Omental fat pad (tissue), 4 donors: ENCODE data around the gene RERE. TPM values are rescaled to one million over a fixed set of nuclear protein-coding genes. Genes with fewer than 3 reads are reported as not detected.

ENCODE experiments used
- ATAC-seq: fragments of 150-250 bp; one replicate; pipeline ENCODE4 v1.9.1; 2016; ENCODE audit warnings: mild to moderate bottlenecking, moderate library complexity; ENCODE audit not compliant: low FRiP score
- DNase-seq: peaks from one replicate; pipeline ENCODE4 v3.0.0-alpha.2; 2019; ENCODE audit warnings: low spot score
- CTCF ChIP-seq, 3 donors: fragments of 450-650 bp; IDR thresholded peaks; one replicate each; pipeline ENCODE4 v1.5.1; 2016 to 2017; ENCODE audit warnings: antibody characterized with exemption in 3 of 3, mild to moderate bottlenecking in 3 of 3, moderate library complexity in 2 of 3
- total RNA-seq, 4 donors: library from RNA; depleted of rRNA; stranded (reverse); fragments of >200 nt; gene quantifications; one replicate each; pipeline ENCODE4 v1.1.0, GENCODE V29; 2016

Gene RERE
- total RNA-seq, 4 donors from 2014 or later = 46.3 to 117 (median 55.4) TPM

GRCh38 chr1:8591569-8591968 is 225.9 kb downstream of the RERE start:
- no peak for ATAC-seq

GRCh38 chr1:8590721-8591351 is 226.6 kb downstream of the RERE start:
- TF ChIP-seq CTCF (IDR thresholded peaks at IDR 0.05) = no peak
- ATAC-seq (no peak), DNase-seq (no peak)

More at GRCh38 chr1:8591569-8591968, 225.9 kb downstream of the RERE start:
- DNase-seq = no peak
- TF ChIP-seq CTCF (IDR thresholded peaks at IDR 0.05) = no peak

DNA sequence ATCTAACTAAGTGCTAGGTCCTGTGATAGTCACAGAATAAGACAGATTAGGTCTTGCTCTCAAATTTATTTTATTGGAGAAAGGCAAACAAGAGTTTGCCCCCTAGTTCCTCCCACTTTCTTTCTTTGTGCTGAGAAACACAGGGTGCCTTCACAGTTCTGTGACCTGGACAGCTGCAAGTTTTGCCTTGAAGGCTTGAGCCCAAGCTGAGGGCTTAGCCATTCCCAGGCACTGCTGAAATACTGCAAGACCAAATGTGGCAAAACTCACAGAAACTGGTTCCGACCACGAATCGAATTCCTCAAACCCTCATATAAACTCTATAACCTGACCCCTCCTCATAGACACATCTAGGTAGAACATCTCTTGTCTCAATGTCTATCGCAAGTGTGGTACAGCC is 227.9 kb downstream of the RERE start:
- no peak for ATAC-seq
- DNase-seq = no peak
- no peak for TF ChIP-seq CTCF (IDR thresholded peaks at IDR 0.05)

DNA sequence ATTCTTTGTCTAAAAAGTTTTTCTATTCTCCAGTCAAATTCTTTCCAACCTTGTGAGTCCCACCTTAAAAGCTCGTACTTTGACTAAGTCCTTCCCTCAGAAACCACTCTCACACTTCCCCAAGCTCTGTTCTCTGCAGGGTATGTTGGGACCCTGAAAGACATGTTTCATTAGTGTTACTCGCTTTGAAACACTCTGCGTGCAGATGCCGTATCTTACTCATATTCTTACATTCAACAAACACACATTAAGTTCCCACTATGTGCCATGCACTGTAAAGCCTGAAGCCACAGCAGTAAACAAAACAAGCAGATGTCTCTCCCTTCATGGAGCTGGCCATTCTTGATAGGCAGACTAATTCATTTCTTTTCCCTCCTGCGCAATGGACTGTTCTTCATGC is 229.7 kb downstream of the RERE start:
- TF ChIP-seq CTCF (IDR thresholded peaks at IDR 0.05) = no peak
- ATAC-seq (no peak), DNase-seq (no peak)

DNA sequence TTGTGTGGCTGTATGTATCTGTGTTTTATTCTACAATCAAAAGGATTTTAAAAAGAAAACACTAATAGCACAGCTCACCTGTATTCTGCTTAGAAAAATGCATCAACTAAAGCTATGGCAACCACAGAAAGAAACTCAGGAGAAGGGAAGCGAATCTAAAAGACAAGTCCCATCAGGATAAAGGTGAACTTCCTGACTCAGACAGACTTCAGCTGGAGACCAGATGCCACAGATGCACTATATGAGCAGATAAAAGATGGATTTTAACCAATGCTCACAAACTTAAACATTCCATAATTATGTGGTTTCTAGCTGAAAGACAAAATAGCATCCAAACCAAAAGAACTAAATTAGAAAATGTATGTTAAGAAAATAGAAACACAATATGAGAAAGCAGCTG is 231.0 kb downstream of the RERE start:
- TF ChIP-seq CTCF (IDR thresholded peaks at IDR 0.05) = no peak
- DNase-seq = no peak
- no peak for ATAC-seq

GRCh38 chr1:8584316-8584715 is 233.1 kb downstream of the RERE start:
- no peak for DNase-seq

More at GRCh38 chr1:8584316-8584715, 233.1 kb downstream of the RERE start:
- ATAC-seq = no peak
- no peak for TF ChIP-seq CTCF (IDR thresholded peaks at IDR 0.05)
